Loucy (cell line): ENCODE data around the gene HYOU1.
"Not testable (repeated sequence)": the region's sequence is repeated elsewhere in the genome, so short reads cannot be mapped to it uniquely, and the experiment has no call there.

ENCODE experiments used
- H2AFZ ChIP-seq: fragments of 200-600 bp; sonication (generic); 2 replicates; pipeline ENCODE4 v1.6.0; 2016; ENCODE audit warnings: antibody characterized with exemption, mild to moderate bottlenecking, low read length, moderate library complexity
- H3F3A ChIP-seq: fragments of 200-600 bp; 2 replicates; pipeline ENCODE4 v1.6.0; 2016; ENCODE audit warnings: antibody characterized with exemption, low read depth, mild to moderate bottlenecking
- H3K27me3 ChIP-seq: fragments of 200-600 bp; sonication (generic); 2 replicates; pipeline ENCODE4 v1.6.1; 2014; ENCODE audit warnings: low read length, mild to moderate bottlenecking; ENCODE audit not compliant: insufficient read depth, poor library complexity, severe bottlenecking
- H3K36me3 ChIP-seq: fragments of 200-600 bp; sonication (generic); 2 replicates; pipeline ENCODE4 v1.6.1; 2016; ENCODE audit warnings: low read length; ENCODE audit not compliant: insufficient read depth
- H3K4me1 ChIP-seq: fragments of 200-600 bp; sonication (generic); 2 replicates; pipeline ENCODE4 v1.5.1; 2014; ENCODE audit warnings: low read length, mild to moderate bottlenecking; ENCODE audit not compliant: insufficient read depth, poor library complexity, severe bottlenecking
- H3K4me2 ChIP-seq: fragments of 200-600 bp; sonication (generic); 2 replicates; pipeline ENCODE4 v1.6.0; 2014; ENCODE audit warnings: antibody characterized with exemption, low read length, low read depth, mild to moderate bottlenecking; ENCODE audit not compliant: poor library complexity, severe bottlenecking
- H3K4me3 ChIP-seq: fragments of 200-600 bp; sonication (generic); 2 replicates; pipeline ENCODE4 v1.5.1; 2014; ENCODE audit warnings: low read length, mild to moderate bottlenecking, mixed read lengths; ENCODE audit not compliant: poor library complexity, severe bottlenecking
- H3K79me2 ChIP-seq: fragments of 200-600 bp; sonication (generic); 2 replicates; pipeline ENCODE4 v1.6.1; 2014; ENCODE audit warnings: low read length; ENCODE audit not compliant: insufficient read depth
- H3K9ac ChIP-seq: fragments of 200-600 bp; sonication (generic); 2 replicates; pipeline ENCODE4 v1.6.0; 2014; ENCODE audit warnings: mild to moderate bottlenecking, low read depth, low read length, moderate library complexity; ENCODE audit not compliant: poor library complexity, severe bottlenecking
- H3K9me2 ChIP-seq: fragments of 200-600 bp; sonication (generic); replicated peaks from 2 replicates; pipeline ENCODE4 v1.6.1; 2016; ENCODE audit warnings: low read depth, low read length, mixed read lengths
- H3K9me3 ChIP-seq: fragments of 200-600 bp; sonication (generic); 2 replicates; pipeline ENCODE4 v1.6.1; 2014; ENCODE audit warnings: mild to moderate bottlenecking, antibody characterized with exemption, low read length, low read depth; ENCODE audit not compliant: insufficient read depth
- H4K20me1 ChIP-seq: fragments of 200-600 bp; sonication (generic); 2 replicates; pipeline ENCODE4 v1.6.0; 2014; ENCODE audit warnings: antibody characterized with exemption, low read length, mild to moderate bottlenecking; ENCODE audit not compliant: insufficient read depth, poor library complexity, severe bottlenecking
- EZH2phosphoT487 ChIP-seq: fragments of 200-600 bp; IDR thresholded peaks from 2 replicates; pipeline ENCODE4 v1.6.1; 2018; ENCODE audit warnings: antibody characterized with exemption, mild to moderate bottlenecking, moderate library complexity, borderline replicate concordance
- TF ChIP-seq, protein P1 (sequence below): fragments of 200-600 bp; sonication (generic); conservative IDR thresholded peaks from 2 replicates; pipeline ENCODE4 v1.5.1; 2014; ENCODE audit warnings: mild to moderate bottlenecking, antibody characterized with exemption, low read length

Gene HYOU1

DNA sequence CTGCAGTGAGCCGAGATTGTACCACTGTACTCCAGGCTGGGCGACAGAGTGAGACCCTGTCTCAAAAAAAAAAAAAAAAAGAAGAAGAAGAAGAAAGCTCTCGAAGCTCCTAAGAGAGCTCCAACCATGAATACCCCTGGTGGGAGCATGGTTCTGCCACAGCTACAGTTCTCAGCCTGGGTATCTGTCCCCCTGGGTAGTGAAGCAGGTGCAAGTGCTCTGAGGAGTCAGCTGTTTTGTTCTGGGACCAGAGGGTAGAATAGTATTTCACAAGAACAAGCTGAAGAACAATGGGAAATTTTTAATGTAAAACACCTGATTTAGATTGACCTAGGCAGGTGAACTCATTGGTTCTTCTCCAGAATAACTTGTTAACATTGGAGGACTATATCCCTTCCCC, 4.3 kb upstream of the HYOU1 start:
- TF ChIP-seq, protein P1, sequence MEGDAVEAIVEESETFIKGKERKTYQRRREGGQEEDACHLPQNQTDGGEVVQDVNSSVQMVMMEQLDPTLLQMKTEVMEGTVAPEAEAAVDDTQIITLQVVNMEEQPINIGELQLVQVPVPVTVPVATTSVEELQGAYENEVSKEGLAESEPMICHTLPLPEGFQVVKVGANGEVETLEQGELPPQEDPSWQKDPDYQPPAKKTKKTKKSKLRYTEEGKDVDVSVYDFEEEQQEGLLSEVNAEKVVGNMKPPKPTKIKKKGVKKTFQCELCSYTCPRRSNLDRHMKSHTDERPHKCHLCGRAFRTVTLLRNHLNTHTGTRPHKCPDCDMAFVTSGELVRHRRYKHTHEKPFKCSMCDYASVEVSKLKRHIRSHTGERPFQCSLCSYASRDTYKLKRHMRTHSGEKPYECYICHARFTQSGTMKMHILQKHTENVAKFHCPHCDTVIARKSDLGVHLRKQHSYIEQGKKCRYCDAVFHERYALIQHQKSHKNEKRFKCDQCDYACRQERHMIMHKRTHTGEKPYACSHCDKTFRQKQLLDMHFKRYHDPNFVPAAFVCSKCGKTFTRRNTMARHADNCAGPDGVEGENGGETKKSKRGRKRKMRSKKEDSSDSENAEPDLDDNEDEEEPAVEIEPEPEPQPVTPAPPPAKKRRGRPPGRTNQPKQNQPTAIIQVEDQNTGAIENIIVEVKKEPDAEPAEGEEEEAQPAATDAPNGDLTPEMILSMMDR: no peak
- TF ChIP-seq EZH2phosphoT487: no peak
- Histone ChIP-seq H3K4me2 (no peak overlapping the region), H2AFZ (no peak overlapping the region)

DNA sequence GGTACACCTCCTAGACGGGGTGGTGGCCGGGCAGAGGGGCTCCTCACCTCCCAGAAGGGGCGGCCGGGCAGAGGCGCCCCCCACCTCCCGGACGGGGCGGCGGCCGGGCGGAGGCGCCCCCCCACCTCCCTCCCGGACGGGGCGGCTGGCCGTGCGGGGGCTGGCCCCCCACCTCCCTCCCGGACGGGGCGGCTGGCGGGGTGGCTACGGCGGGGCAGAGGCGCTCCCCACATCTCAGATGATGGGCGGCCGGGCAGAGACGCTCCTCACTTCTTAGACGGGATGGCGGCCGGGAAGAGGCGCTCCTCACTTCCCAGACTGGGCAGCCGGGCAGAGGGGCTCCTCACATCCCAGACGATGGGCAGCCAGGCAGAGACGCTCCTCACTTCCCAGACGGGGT, 2.1 kb upstream of the HYOU1 start:
- not testable (repeated sequence) for H3K4me3 ChIP-seq, H3K9me2 ChIP-seq, H3K27me3 ChIP-seq, H3K9me3 ChIP-seq, H3K4me2 ChIP-seq, H2AFZ ChIP-seq, H3K9ac ChIP-seq, H3F3A ChIP-seq
- Histone ChIP-seq H3K4me1 (peaks cover 24% of the 10 kb centered on the region), H3K36me3 (peaks cover 10% of the 10 kb centered on the region; the same call in 1 of the 2 replicates), H3K79me2 (peaks cover 36% of the 10 kb centered on the region), H4K20me1 (peaks cover 26% of the 10 kb centered on the region)

More for the DNA sequence above, 4.3 kb upstream of the HYOU1 start:
- Histone ChIP-seq H3K27me3 (peaks cover 6% of the 10 kb centered on the region), H3K4me1 (peaks cover 13% of the 10 kb centered on the region), H3K9ac (no peak overlapping the region), H3K9me3 (no peaks in the 10 kb centered on the region), H3K79me2 (peaks cover 19% of the 10 kb centered on the region), H4K20me1 (peaks cover 5% of the 10 kb centered on the region), H3K36me3 (no peaks in the 10 kb centered on the region), H3K9me2 (no peaks in the 10 kb centered on the region), H3F3A (no peaks in the 10 kb centered on the region), H3K4me3 (no peak overlapping the region)

DNA sequence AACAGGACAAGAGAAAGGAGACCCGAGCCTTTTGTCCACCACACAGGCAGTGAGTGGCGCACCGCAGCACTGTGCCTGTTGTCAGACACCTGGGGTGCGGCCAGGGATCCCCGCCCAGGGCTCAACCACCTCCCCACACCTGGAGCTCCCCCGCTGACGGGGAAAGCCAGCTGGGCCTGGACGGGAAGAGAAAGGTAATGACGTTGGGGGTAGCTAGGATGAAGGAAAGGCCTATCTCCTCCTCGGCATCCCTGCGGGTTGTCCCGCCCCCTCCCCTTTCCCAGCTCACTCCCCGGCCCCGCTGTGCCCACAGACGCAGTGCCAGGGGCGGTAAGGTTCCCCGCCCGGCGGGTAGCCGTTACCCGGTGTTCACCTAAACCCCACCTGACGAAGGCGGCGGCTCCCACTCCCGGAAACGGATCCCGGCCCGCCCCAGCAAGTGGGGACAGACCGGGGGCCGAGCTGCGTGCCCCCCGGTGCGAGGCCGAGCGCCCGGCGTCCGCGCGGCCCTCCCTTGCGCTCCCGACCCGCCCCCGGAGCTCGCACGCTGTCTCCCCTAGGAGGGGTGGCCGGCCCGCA, 495 bp downstream of the HYOU1 start:
- no peaks in the 10 kb centered on the region for H3K9me2 ChIP-seq
- peaks cover 31% of the 10 kb centered on the region for H4K20me1 ChIP-seq
- peaks cover 6% of the 10 kb centered on the region for H3K27me3 ChIP-seq
- H3K9ac ChIP-seq: peak overlapping the region; percentile 99
- H3K4me2 ChIP-seq: peak overlapping the region; percentile 93
- H3K36me3 ChIP-seq: peaks cover 37% of the 10 kb centered on the region
- H3K4me1 ChIP-seq: peaks cover 26% of the 10 kb centered on the region
- H3K79me2 ChIP-seq: peaks cover 61% of the 10 kb centered on the region
- no peaks in the 10 kb centered on the region for H3F3A ChIP-seq
- peak overlapping the region; percentile 94 for H3K4me3 ChIP-seq
- TF ChIP-seq EZH2phosphoT487: no peak
- TF ChIP-seq, protein P1: no peak
- H2AFZ ChIP-seq: peak overlapping the region; percentile 81
- no peaks in the 10 kb centered on the region for H3K9me3 ChIP-seq

DNA sequence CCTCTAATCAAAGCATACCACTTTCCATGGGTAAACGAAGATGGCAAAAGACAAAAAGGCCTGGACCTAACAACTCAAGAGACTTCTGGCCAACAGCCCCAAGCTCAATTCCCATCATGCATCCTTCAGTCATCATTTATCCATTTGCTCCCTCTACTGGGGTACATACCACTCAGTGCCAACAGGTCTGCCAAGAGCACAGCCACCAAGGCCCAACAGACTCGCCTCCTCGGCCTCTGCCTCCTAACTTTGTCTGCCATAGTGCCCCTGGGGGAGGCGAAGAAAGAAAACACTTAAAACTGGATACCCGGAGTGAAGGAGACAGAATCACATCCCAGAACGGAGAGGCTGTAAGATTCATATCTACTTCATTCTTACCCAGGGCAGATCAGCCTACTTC, 1.1 kb downstream of the HYOU1 start:
- Histone ChIP-seq H2AFZ (no peak overlapping the region), H3K4me1 (peaks cover 26% of the 10 kb centered on the region), H3K4me2 (peak overlapping the region; percentile 93), H3K79me2 (peaks cover 61% of the 10 kb centered on the region), H3K9ac (peak overlapping the region; percentile 99), H3F3A (no peaks in the 10 kb centered on the region), H3K9me3 (no peaks in the 10 kb centered on the region), H3K36me3 (peaks cover 43% of the 10 kb centered on the region), H3K4me3 (peak overlapping the region; percentile 94), H4K20me1 (peaks cover 31% of the 10 kb centered on the region), H3K27me3 (peaks cover 6% of the 10 kb centered on the region), H3K9me2 (no peaks in the 10 kb centered on the region)
- TF ChIP-seq EZH2phosphoT487: no peak
- TF ChIP-seq, protein P1: peak; percentile 56
